ENCODE measurements around the gene GRIK4. TPM values are rescaled to one million over a fixed set of nuclear protein-coding genes. Genes with fewer than 3 reads are reported as not detected.

GRIK4 gene
- total RNA-seq, 2 experiments from 2014 or later: not detected

DNA sequence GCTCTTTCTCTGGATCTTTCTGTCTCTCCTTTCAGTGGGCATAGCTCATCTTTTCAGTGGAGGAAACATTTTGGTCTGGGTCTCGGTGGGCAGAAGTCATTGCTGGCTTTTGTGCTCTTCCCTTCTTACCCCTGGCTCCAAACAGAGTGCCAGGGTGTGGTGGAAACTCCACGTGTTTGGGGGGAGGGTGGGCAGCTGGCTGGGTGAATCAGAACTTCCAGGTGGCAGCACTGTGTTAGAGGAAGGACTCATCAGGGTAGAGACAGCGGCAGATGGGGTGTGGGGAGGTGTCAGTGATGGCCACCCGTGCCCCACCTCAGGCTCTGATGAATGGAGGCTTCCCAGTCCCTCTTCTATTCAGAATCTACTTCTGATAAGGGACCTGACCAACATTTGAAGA lies 114.0 kb downstream of the GRIK4 start:
- Mint-ChIP-seq H3K4me1 (no peaks in the 10 kb centered on the region), H3K4me3 (no peak overlapping the region), H3K27me3 (peaks cover 5% of the 10 kb centered on the region), H3K27ac (peak overlapping the region; percentile 39), H3K9me3 (ENCODE audit: low read depth) (no peaks in the 10 kb centered on the region), H3K36me3 (ENCODE audit: low read depth) (no peaks in the 10 kb centered on the region)
- no peak for ATAC-seq
- ChIA-PET POLR2A (no interaction called here), CTCF (interaction anchor here (0.6 to 0.8 kb wide), 2 partner anchors 59 to 703 kb away, joined by 3 read pairs; no protein-coding TSS in a partner anchor)
- no peak for DNase-seq
- intact Hi-C loops (cut with DNase I, micrococcal nuclease): no loop called here

DNA sequence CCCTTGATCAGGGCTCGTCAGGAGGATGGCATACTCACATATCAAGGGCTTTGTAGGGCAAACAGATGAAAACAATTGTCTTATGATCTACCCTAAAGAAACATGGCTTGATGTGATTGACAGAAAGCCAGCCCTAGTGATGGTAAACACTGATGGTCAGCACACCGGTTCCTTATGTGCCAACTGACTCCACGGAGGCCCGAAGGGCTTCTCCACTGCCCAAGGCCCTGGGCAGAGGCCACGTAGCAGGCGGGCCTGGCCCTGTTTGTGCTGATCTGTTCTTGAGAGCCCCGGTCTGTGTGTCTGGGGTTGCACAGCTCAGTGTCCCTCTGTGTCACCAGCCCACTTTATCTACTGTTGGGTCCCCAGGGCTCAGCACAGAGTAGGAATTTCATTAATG lies 115.2 kb downstream of the GRIK4 start:
- intact Hi-C loops (cut with DNase I, micrococcal nuclease): no loop called here
- POLR2A ChIA-PET: no interaction called here
- Mint-ChIP-seq H3K4me3 (no peak overlapping the region), H3K36me3 (ENCODE audit: low read depth) (no peaks in the 10 kb centered on the region), H3K27me3 (peaks cover 5% of the 10 kb centered on the region), H3K9me3 (ENCODE audit: low read depth) (no peaks in the 10 kb centered on the region), H3K27ac (no peak overlapping the region), H3K4me1 (no peaks in the 10 kb centered on the region)
- DNase-seq (no peak), ATAC-seq (no peak)
- CTCF ChIA-PET: interaction anchor here (0.5 kb wide), 1 partner anchor 568 kb away, joined by 3 read pairs; no protein-coding TSS in a partner anchor

DNA sequence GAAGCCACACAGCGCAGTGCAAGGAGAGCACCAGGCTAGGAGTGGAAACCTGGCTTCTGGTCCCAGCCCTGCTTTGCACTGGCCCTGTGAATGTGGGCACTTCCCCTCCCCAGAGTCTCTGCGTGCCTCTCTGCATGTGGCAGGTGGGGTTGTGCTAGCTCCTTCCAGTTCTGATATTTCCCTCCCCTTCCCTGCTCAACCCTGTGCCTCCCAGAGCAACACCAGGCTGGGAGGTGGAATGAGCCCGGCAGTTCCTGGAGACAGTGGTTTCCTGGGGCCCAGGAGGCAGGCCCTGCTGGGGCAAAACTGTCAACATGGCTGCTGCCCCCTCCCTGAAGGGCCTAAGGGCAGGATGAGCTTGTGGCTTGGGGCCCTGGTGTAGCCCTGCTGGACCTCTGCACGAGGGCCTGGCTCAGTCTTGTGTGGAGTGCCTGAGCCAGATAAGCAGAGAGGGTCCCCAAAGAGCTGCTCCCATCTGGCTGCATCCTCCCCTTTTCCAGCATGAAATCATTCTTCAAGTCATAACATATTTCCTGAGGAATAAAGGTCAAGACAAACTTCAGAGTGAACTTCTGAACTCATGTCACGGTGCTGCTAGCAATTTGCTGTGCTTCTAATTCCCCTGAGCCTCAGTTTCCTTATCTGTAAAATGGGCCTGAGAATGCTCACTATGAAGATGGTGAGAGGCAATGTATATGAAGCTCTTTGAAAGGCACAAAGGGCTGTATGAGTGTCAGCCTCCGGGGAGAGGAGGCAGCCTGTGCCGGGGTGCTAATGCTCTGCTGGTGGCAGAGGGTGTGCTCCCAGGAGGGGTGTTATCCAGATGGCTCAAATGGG lies 116.0 kb downstream of the GRIK4 start:
- H3K27ac Mint-ChIP-seq: no peak overlapping the region
- peaks cover 5% of the 10 kb centered on the region for H3K27me3 Mint-ChIP-seq
- H3K36me3 Mint-ChIP-seq (ENCODE audit: low read depth): no peaks in the 10 kb centered on the region
- CTCF ChIA-PET: interaction anchor here (0.5 kb wide), 1 partner anchor 128 kb away, joined by 3 read pairs; no protein-coding TSS in a partner anchor
- DNase-seq (no peak), ATAC-seq (no peak)
- no peaks in the 10 kb centered on the region for H3K9me3 Mint-ChIP-seq (ENCODE audit: low read depth)
- intact Hi-C loops (cut with DNase I, micrococcal nuclease): no loop called here
- no peak overlapping the region for H3K4me3 Mint-ChIP-seq
- POLR2A ChIA-PET: no interaction called here
- no peaks in the 10 kb centered on the region for H3K4me1 Mint-ChIP-seq

DNA sequence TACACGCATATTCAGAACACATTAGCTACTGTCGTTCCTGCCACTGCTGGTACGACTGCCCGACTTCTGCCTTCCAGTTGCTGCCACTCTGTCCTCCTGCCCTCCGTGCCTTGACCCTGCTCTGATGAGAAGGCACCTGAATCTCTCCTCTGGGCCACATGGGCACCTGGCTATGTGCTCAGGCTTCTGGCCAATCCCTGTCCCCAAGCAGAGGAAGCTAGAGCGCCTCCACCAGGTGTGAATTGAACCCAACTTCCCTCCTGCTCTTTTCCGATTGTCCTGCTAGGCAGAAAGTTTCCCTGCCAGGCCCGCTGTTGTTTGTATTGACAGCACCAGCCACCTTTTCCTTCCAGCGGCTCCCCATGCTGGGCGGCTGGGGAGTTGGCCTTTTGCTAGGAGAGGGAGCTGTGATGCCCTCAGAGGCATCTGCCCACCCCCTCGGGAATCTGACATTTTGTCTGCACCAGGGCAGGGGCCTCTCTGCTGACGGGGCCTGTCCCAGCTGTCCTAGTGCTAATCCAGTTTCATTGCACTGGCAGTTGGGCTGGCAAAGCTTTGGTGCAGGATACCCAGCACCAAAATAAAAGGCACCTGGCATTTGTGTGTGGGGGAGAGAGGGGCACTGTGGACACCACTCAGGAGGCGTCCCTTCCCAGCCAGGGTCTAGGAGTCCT lies 118.0 kb downstream of the GRIK4 start:
- intact Hi-C loops (cut with DNase I, micrococcal nuclease): no loop called here
- POLR2A ChIA-PET: no interaction called here
- no peak for DNase-seq
- Mint-ChIP-seq H3K27me3 (peaks cover 1% of the 10 kb centered on the region), H3K4me3 (no peak overlapping the region), H3K9me3 (ENCODE audit: low read depth) (no peaks in the 10 kb centered on the region), H3K27ac (no peak overlapping the region), H3K4me1 (no peaks in the 10 kb centered on the region), H3K36me3 (ENCODE audit: low read depth) (no peaks in the 10 kb centered on the region)
- CTCF ChIA-PET: no interaction called here
- ATAC-seq: no peak

DNA sequence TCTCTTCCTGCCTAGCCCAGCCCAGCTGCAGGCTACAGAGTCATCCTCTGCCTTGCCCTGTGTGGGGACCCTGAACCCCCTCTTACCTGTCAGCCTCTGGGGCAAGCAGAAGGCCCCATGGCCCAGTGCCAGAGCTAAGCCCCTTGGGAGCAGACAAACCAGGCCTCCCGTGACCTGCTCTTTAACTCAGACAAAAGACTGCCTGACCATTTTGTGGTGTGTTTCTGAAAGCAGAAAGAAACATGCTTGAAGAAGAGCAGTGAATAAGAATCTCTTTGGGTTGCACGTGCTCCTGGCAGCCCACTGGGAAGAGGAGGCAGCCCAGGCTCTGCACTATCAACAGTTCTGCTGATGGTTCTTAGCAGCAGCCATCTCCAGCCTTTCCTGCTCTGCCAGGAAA lies 118.6 kb downstream of the GRIK4 start:
- H3K9me3 Mint-ChIP-seq (ENCODE audit: low read depth): no peaks in the 10 kb centered on the region
- CTCF ChIA-PET: no interaction called here
- no peak for ATAC-seq
- no peak overlapping the region for H3K4me3 Mint-ChIP-seq
- DNase-seq: no peak
- intact Hi-C loops (cut with DNase I, micrococcal nuclease): no loop called here
- no peaks in the 10 kb centered on the region for H3K27me3 Mint-ChIP-seq
- H3K4me1 Mint-ChIP-seq: no peaks in the 10 kb centered on the region
- H3K27ac Mint-ChIP-seq: no peak overlapping the region
- POLR2A ChIA-PET: no interaction called here
- H3K36me3 Mint-ChIP-seq (ENCODE audit: low read depth): no peaks in the 10 kb centered on the region

DNA sequence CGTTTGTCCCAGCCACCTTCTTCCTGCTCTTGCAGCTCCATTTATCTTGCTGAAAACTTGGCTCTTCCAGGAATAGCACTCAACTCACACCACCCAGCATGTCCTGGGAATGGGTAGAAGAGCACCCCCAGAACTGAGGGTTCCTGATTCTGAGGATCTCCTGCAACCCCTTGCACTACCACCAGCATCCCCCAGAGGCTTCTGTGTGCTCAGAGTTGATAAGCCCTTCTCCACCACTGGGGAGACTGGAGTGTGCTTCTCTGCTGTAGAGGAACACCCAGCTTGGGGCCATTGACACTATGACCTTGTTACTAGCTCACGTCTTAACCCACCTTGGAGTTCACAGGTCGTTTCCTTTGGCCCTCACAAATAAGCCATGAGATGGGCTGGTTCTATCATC lies 121.0 kb downstream of the GRIK4 start:
- ChIA-PET POLR2A (no interaction called here), CTCF (interaction anchor here (1.1 kb wide), 1 partner anchor 96 kb away, joined by 4 read pairs; no protein-coding TSS in a partner anchor)
- DNase-seq: peak; percentile 7
- H3K4me1 Mint-ChIP-seq: no peaks in the 10 kb centered on the region
- no peak for ATAC-seq
- H3K4me3 Mint-ChIP-seq: no peak overlapping the region
- H3K27ac Mint-ChIP-seq: no peak overlapping the region
- no peaks in the 10 kb centered on the region for H3K9me3 Mint-ChIP-seq (ENCODE audit: low read depth)
- intact Hi-C loops (cut with DNase I, micrococcal nuclease): no loop called here
- peaks cover 2% of the 10 kb centered on the region for H3K27me3 Mint-ChIP-seq
- no peaks in the 10 kb centered on the region for H3K36me3 Mint-ChIP-seq (ENCODE audit: low read depth)

DNA sequence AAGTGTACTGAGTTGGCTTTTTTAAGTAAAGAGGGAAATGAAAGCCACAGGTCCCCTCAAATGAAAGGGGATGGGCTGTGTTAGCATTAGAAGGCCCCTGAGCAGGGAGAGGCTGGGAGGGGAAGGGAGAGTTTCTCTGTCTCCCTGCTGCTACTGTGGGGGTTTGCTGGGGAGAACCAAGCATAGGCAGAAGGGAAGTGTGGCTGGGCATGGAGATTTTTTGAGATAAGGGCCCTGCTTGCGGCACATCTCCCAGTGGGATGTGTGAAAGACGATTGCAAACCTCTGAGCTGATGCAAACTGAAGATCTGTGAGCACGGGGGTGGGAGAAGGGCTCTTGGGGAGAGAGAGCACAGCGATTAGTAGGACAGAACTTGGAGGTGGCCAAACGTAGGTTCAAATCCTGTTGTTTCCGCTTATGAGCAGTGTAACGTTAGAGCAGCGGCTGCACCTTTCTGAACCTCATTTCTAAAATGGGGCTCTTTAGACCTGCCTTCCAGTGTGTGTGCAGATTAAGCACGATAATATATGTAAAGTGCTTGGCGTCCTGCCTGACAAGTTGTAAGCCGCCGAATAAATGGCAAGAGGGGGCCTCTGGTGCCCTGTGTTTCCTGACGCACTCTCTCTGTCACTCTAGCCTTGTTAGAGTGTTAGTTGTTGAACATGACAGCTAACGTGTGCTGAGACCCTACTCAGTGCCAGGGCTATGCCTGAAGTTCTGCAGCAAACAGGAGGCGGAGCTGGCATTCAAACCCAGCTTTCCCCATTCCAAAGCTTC lies 122.3 kb downstream of the GRIK4 start:
- CTCF ChIA-PET: interaction anchor here (0.5 to 0.7 kb wide), 2 partner anchors 56 to 181 kb away, joined by 3 read pairs; no protein-coding TSS in a partner anchor
- Mint-ChIP-seq H3K27me3 (peaks cover 2% of the 10 kb centered on the region), H3K4me3 (no peak overlapping the region), H3K4me1 (no peaks in the 10 kb centered on the region), H3K9me3 (ENCODE audit: low read depth) (no peaks in the 10 kb centered on the region), H3K36me3 (ENCODE audit: low read depth) (no peaks in the 10 kb centered on the region), H3K27ac (no peak overlapping the region)
- intact Hi-C loops (cut with DNase I, micrococcal nuclease): no loop called here
- POLR2A ChIA-PET: interaction anchor here (1.1 kb wide), 1 partner anchor 16 kb away, joined by 3 read pairs; no protein-coding TSS in a partner anchor
- ATAC-seq: no peak
- DNase-seq: no peak

DNA sequence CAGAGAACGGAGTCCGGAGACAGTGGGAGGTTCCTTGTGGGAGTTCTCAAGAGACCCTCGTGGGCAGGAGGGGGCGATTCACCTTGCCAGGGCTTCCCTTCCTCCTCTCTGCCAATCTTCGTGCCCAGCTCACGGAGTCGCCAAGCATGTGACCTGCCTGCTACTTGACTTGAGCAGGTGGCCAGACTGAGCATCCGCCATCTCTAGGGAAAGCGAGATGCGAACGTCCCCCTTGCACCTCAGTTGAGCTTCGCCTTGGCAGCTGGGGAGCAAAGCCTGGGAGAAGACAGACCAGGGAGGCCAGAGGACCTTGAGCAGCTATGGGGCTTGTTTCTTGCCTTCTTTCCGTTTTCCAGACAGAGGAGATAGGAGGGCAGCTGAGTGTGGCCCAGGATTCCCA lies 123.2 kb downstream of the GRIK4 start:
- H3K36me3 Mint-ChIP-seq (ENCODE audit: low read depth): no peaks in the 10 kb centered on the region
- H3K4me1 Mint-ChIP-seq: no peaks in the 10 kb centered on the region
- H3K9me3 Mint-ChIP-seq (ENCODE audit: low read depth): no peaks in the 10 kb centered on the region
- no peak for ATAC-seq
- ChIA-PET CTCF (interaction anchor here (0.5 to 0.7 kb wide), 4 partner anchors 145 to 1352 kb away, joined by 3 to 5 read pairs (median 3); no protein-coding TSS in a partner anchor), POLR2A (interaction anchor here (1.1 kb wide), 1 partner anchor 15 kb away, joined by 3 read pairs; no protein-coding TSS in a partner anchor)
- intact Hi-C loops (cut with DNase I, micrococcal nuclease): no loop called here
- H3K27me3 Mint-ChIP-seq: peaks cover 2% of the 10 kb centered on the region
- no peak overlapping the region for H3K4me3 Mint-ChIP-seq
- DNase-seq: no peak
- no peak overlapping the region for H3K27ac Mint-ChIP-seq

DNA sequence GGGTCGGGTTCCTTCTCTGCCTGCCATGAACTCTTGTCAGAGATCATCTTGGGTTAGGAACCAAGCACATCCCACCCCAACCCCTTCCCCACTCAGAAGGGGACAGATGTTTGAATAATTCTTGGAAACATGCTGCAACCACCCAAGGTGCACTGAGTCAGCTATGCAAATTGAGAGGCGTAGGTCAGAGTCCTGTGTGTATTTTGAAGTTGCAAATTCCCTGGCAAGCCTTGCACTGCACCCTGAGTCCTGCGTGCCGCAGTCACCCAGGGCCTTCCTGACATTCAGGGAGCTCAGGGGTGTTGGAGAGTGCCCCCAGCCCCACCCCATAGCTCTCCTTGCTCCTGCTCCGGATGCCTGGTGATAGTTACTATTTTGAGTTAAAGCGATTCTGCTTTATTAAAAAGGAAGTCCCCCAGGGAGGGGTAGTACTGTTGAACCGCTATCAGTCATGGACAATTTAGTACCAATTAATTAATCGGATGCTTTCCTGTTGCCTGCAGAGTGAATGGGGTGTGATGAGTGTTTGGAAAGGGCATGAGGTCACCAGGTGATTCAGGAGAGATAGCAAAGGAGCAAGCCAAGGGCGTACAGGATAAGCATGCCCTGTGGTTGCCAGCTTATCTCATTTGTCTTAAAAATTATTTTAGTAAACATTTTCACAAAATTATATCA lies 123.7 kb downstream of the GRIK4 start:
- CTCF ChIA-PET: interaction anchor here (0.6 to 0.7 kb wide), 3 partner anchors 146 to 1351 kb away, joined by 3 to 5 read pairs (median 3); no protein-coding TSS in a partner anchor

DNA sequence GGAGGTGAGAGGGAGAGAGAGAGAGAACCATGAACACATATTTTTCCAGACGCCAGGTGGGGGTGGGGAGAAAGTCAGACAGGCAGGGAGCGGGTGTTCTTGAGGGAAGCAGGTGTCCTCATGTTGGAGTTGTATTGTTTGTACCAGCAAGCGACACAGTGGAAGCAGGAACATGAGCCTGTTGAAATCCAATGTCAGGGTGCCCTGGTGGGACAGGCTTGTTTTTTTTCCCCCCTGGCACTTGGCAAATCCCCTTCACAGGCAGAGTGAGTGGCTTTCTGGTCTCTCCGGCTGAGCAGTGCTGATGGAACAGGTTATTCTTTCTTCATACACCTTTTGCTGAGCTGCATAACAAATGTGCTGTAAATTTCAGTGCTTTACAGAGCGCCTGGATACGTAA lies 125.6 kb downstream of the GRIK4 start:
- DNase-seq (no peak), ATAC-seq (no peak)
- Mint-ChIP-seq H3K27ac (no peak overlapping the region), H3K4me1 (no peaks in the 10 kb centered on the region), H3K9me3 (ENCODE audit: low read depth) (no peaks in the 10 kb centered on the region), H3K4me3 (no peak overlapping the region), H3K27me3 (peaks cover 5% of the 10 kb centered on the region), H3K36me3 (ENCODE audit: low read depth) (no peaks in the 10 kb centered on the region)
- intact Hi-C loops (cut with DNase I, micrococcal nuclease): no loop called here
- POLR2A ChIA-PET: no interaction called here
- CTCF ChIA-PET: interaction anchor here (0.6 kb wide), 1 partner anchor 1668 kb away, joined by 3 read pairs; no protein-coding TSS in a partner anchor

More for the DNA sequence above, 123.7 kb downstream of the GRIK4 start:
- Mint-ChIP-seq H3K4me1 (no peaks in the 10 kb centered on the region), H3K27me3 (peaks cover 2% of the 10 kb centered on the region), H3K4me3 (no peak overlapping the region), H3K9me3 (ENCODE audit: low read depth) (no peaks in the 10 kb centered on the region), H3K36me3 (ENCODE audit: low read depth) (no peaks in the 10 kb centered on the region), H3K27ac (no peak overlapping the region)
- ATAC-seq (no peak), DNase-seq (no peak)
- intact Hi-C loops (cut with DNase I, micrococcal nuclease): no loop called here
- POLR2A ChIA-PET: interaction anchor here (1.1 kb wide), 1 partner anchor 14 kb away, joined by 3 read pairs; no protein-coding TSS in a partner anchor

Data from activated CD4-positive, alpha-beta T cell treated with anti-CD3 and anti-CD28 coated beads for 36 hours (primary cell).